ENCODE data around the gene CYP46A1. TPM values are rescaled to one million over a fixed set of nuclear protein-coding genes. Genes with fewer than 3 reads are reported as not detected.

The CYP46A1 gene
- polyA plus RNA-seq, 2 of the 4 experiments (the other 2 are of a cell fraction) = 0.06 to 0.13 TPM

GRCh38 chr14:99758121-99758821, 74.2 kb downstream of the CYP46A1 start:
- DNase-seq (ENCODE audit: low read depth in 1 of 2, low spot score in 1 of 2) = peak in 1 of 2 experiments; percentile 53

GRCh38 chr14:99758872-99759545, 74.9 kb downstream of the CYP46A1 start:
- no peaks in the 10 kb centered on the region for H3K9me3 ChIP-seq
- 91% methylated on average over 7 of the region's 7 CpGs for WGBS (ENCODE audit: missing lambda C conversion rate)
- CTCF ChIA-PET = interaction anchor here (0.8 to 20.7 kb wide), 7 partner anchors 13 to 266 kb away, joined by 3 to 263 read pairs (median 6); partner anchors contain the start of gene EML1
- peaks cover 57% of the 10 kb centered on the region for H3K4me1 ChIP-seq
- no peak for ATAC-seq
- FAIRE-seq = no peak
- POLR2A ChIA-PET = no interaction called here
- H3K4me3 ChIP-seq = no peak overlapping the region
- H3K4me2 ChIP-seq = peak overlapping the region; percentile 65; the same call in 2 of the 3 replicates
- peak overlapping the region; percentile 83 to 92; a peak in 5 of 6 replicates for H3K27ac ChIP-seq
- TF ChIP-seq E2F6 (IDR thresholded peaks at IDR 0.05; ENCODE audit: borderline replicate concordance, low read depth) (no peak), POLR2A (IDR thresholded peaks at IDR 0.05; ENCODE audit: low read length) (no peak), CEBPB (IDR thresholded peaks at IDR 0.05) (no peak), TP53 (CRISPR knock-in tag; IDR thresholded peaks at IDR 0.05) (no peak), ATOH8 (CRISPR knock-in tag; IDR thresholded peaks at IDR 0.05; ENCODE audit: low read depth) (no peak), CHD2 (IDR thresholded peaks at IDR 0.05; ENCODE audit: low read length, partially characterized antibody) (no peak), MAFK (IDR thresholded peaks at IDR 0.05; ENCODE audit: partially characterized antibody) (no peak), HOXA7 (CRISPR knock-in tag; IDR thresholded peaks at IDR 0.05) (no peak), MYC (IDR thresholded peaks at IDR 0.05; ENCODE audit: borderline replicate concordance, low read length) (no peak), KDM1A (IDR thresholded peaks at IDR 0.05; ENCODE audit: low read depth) (no peak), HMGXB4 (CRISPR knock-in tag; IDR thresholded peaks at IDR 0.05; ENCODE audit: borderline replicate concordance) (no peak), HES2 (IDR thresholded peaks at IDR 0.05) (no peak), NR3C1 (IDR thresholded peaks at IDR 0.05) (no peak), TFCP2L1 (CRISPR knock-in tag; IDR thresholded peaks at IDR 0.05) (no peak), RARB (CRISPR knock-in tag; IDR thresholded peaks at IDR 0.05) (no peak), ZFP36 (IDR thresholded peaks at IDR 0.05; ENCODE audit: borderline replicate concordance, partially characterized antibody) (no peak), GATA3 (IDR thresholded peaks at IDR 0.05; ENCODE audit: borderline replicate concordance) (no peak), ELK1 (IDR thresholded peaks at IDR 0.05; ENCODE audit: low read depth, low read length) (no peak), BCL3 (IDR thresholded peaks at IDR 0.05) (no peak), SMC3 (IDR thresholded peaks at IDR 0.05) (no peak)
- DNase-seq (ENCODE audit: low read depth in 1 of 2, low spot score in 1 of 2) = no peak

More at GRCh38 chr14:99758121-99758821, 74.2 kb downstream of the CYP46A1 start:
- POLR2A ChIA-PET = no interaction called here
- 63% methylated on average over 11 of the region's 11 CpGs for WGBS (ENCODE audit: missing lambda C conversion rate)
- FAIRE-seq (no peak), ATAC-seq (peak; percentile 20 to 29; a peak in 3 of 6 replicates)
- peaks cover 64% of the 10 kb centered on the region for H3K4me1 ChIP-seq
- H3K9me3 ChIP-seq = no peaks in the 10 kb centered on the region
- no peak for TF ChIP-seq RCOR1 (IDR thresholded peaks at IDR 0.05; ENCODE audit: low read depth, low read length)
- no peak for TF ChIP-seq ZNF302 (CRISPR knock-in tag; IDR thresholded peaks at IDR 0.05)
- no peak for TF ChIP-seq RNF2 (IDR thresholded peaks at IDR 0.05; ENCODE audit: borderline replicate concordance, low read depth)
- no peak for TF ChIP-seq POLR2A (IDR thresholded peaks at IDR 0.05; ENCODE audit: low read length)
- no peak for TF ChIP-seq CHD4 (IDR thresholded peaks at IDR 0.05; ENCODE audit: borderline replicate concordance)
- no peak for TF ChIP-seq ZFP36 (IDR thresholded peaks at IDR 0.05; ENCODE audit: borderline replicate concordance, partially characterized antibody)
- no peak for TF ChIP-seq KDM5A (IDR thresholded peaks at IDR 0.05)
- no peak for TF ChIP-seq HOXB5 (CRISPR knock-in tag; IDR thresholded peaks at IDR 0.05)
- H3K4me3 ChIP-seq = no peak overlapping the region
- H3K27ac ChIP-seq = peak overlapping the region; percentile 83 to 92
- H3K4me2 ChIP-seq = peak overlapping the region; percentile 65
- CTCF ChIA-PET = interaction anchor here (0.8 to 20.7 kb wide), 12 partner anchors 12 to 435 kb away, joined by 3 to 263 read pairs (median 5); partner anchors contain the start of gene EML1
